HepG2 (cell line): ENCODE measurements around the gene NECAB2. TPM values are rescaled to one million over a fixed set of nuclear protein-coding genes. Genes with fewer than 3 reads are reported as not detected.

Experiments used
- ATAC-seq: fragments of 200-7000 bp; cut with Tn5 transposase; 3 replicates; pipeline ENCODE4 v1.9.1; 2020; ENCODE audit warnings: mild to moderate bottlenecking, moderate library complexity
- BruUV-seq: library from RNA; stranded (reverse); fragments of 400-500 nt; replicated peaks from 2 replicates; lab custom pipeline; 2021; lab: Mats Ljungman, UMichigan
- CTCF ChIA-PET: fragments of 300-600 bp; formaldehyde crosslinking; extraction: SDS; loops from one replicate; lab custom pipeline; 2021; ENCODE audit warnings: low total read pairs, inconsistent platforms, low intra/inter-chr PET ratio; lab: Yijun Ruan, JAX
- POLR2A ChIA-PET: fragments of 350-600 bp; sonication (Branson Sonifier 250); formaldehyde crosslinking; loops from one replicate; lab custom pipeline; 2020; ENCODE audit warnings: antibody characterized with exemption, inconsistent platforms; lab: Yijun Ruan, JAX
- DNase-seq: peaks from one replicate; pipeline ENCODE4 v3.0.0-alpha.2; 2015; ENCODE audit warnings: low spot score
- FAIRE-seq: peaks from 3 replicates; lab custom pipeline; 2011; peaks lifted over from hg19 to GRCh38; lab: Jason Lieb, UNC
- H2AFZ ChIP-seq: one replicate; pipeline ENCODE4 v1.6.1; 2011; ENCODE audit warnings: low read length, inconsistent platforms
- H3K27ac ChIP-seq: fragments of 300-600 bp; 3 replicates; pipeline ENCODE4 v1.8.0; 2011; ENCODE audit warnings: mixed run types, mild to moderate bottlenecking, mixed read lengths, low read length, inconsistent platforms; ENCODE audit not compliant: insufficient read depth; ENCODE audit errors: extremely low read length
- H3K27me3 ChIP-seq, 2 experiments: fragments of 200-600 bp in 1 of 2; 2 replicates in 1 of 2; 3 replicates in 1 of 2; pipeline versions ENCODE4 v1.6.0 to v1.8.0; 2011; ENCODE audit warnings: low read length in 2 of 2, mild to moderate bottlenecking in 2 of 2, moderate library complexity in 2 of 2, inconsistent platforms in 1 of 2; ENCODE audit not compliant: insufficient read depth in 2 of 2, control insufficient read depth in 1 of 2
- H3K36me3 ChIP-seq, 2 experiments: fragments of 200-600 bp in 1 of 2; replicated peaks in 1 of 2; 2 replicates in 1 of 2; 3 replicates in 1 of 2; pipeline versions ENCODE4 v1.5.1 to v1.8.0; 2011; ENCODE audit warnings: low read length in 2 of 2, inconsistent platforms in 1 of 2; ENCODE audit not compliant: insufficient read depth in 2 of 2, control insufficient read depth in 1 of 2
- H3K4me1 ChIP-seq: 2 replicates; pipeline ENCODE4 v1.5.1; 2012; ENCODE audit warnings: low read length, inconsistent platforms; ENCODE audit not compliant: insufficient read depth
- H3K4me2 ChIP-seq: 2 replicates; pipeline ENCODE4 v1.6.0; 2011; ENCODE audit warnings: low read depth, low read length, inconsistent platforms
- H3K4me3 ChIP-seq, 3 experiments: fragments of 200-600 bp in 1 of 3; sonication (generic), shearing (Covaris generic) in 1 of 3; replicated peaks in 1 of 3; 2 replicates each; pipeline ENCODE4 v1.5.1; 2011 to 2016; ENCODE audit warnings: low read length in 3 of 3, inconsistent platforms in 2 of 3, low read depth in 2 of 3, mild to moderate bottlenecking in 2 of 3, control low read depth in 1 of 3, mixed read lengths in 1 of 3; ENCODE audit not compliant: insufficient read depth in 1 of 3
- H3K79me2 ChIP-seq: one replicate; pipeline ENCODE4 v1.6.1; 2011; ENCODE audit warnings: low read length, inconsistent platforms; ENCODE audit not compliant: insufficient read depth
- H3K9ac ChIP-seq: 2 replicates; pipeline ENCODE4 v1.6.0; 2011; ENCODE audit warnings: mild to moderate bottlenecking, low read depth, low read length, inconsistent platforms; ENCODE audit not compliant: insufficient read depth
- H3K9me3 ChIP-seq: 2 replicates; pipeline ENCODE4 v1.5.1; 2012; ENCODE audit warnings: mild to moderate bottlenecking, low read length
- H4K20me1 ChIP-seq: 2 replicates; pipeline ENCODE4 v1.6.0; 2011; ENCODE audit warnings: inconsistent platforms, mild to moderate bottlenecking, low read length, moderate library complexity; ENCODE audit not compliant: insufficient read depth
- MNT ChIP-seq: fragments of 450-650 bp; IDR thresholded peaks from 2 replicates; pipeline ENCODE4 v1.6.1; 2016
- REL ChIP-seq: sonication (generic); formaldehyde crosslinking; conservative IDR thresholded peaks from 2 replicates; pipeline ENCODE4 v1.8.0; 2022; ENCODE audit warnings: mild to moderate bottlenecking, missing genetic modification reagents, moderate library complexity
- ZFP90 ChIP-seq: sonication (generic); formaldehyde crosslinking; IDR thresholded peaks from 2 replicates; pipeline ENCODE4 v1.8.0; 2022; ENCODE audit warnings: missing genetic modification reagents, mild to moderate bottlenecking, inconsistent platforms, borderline replicate concordance
- ZNF12 ChIP-seq: sonication (generic); formaldehyde crosslinking; IDR thresholded peaks from 2 replicates; pipeline ENCODE4 v1.5.0; 2020; ENCODE audit warnings: missing genetic modification reagents
- ZNF570 ChIP-seq: sonication (generic); formaldehyde crosslinking; IDR thresholded peaks from 2 replicates; pipeline ENCODE4 v1.4.0; 2020; ENCODE audit warnings: mild to moderate bottlenecking, missing genetic modification reagents, borderline replicate concordance
- ZNF576 ChIP-seq: sonication (generic); formaldehyde crosslinking; IDR thresholded peaks from 2 replicates; pipeline ENCODE4 v1.4.0; 2020; ENCODE audit warnings: mild to moderate bottlenecking, missing genetic modification reagents
- WGBS: methylation state at CpG from one replicate; pipeline ENCODE4 v1.1.6; 2017; ENCODE audit warnings: low lambda C conversion rate; 5-methylcytosine and 5-hydroxymethylcytosine counted together
- in situ Hi-C: cut with HindIII; loops from 2 replicates; pipeline ENCODE4 v1.10.0; 2017; ENCODE audit warnings: low pct_unique_long_range_greater_than_20kb; ENCODE audit not compliant: extremely low pct_ligation_motif_present
- intact Hi-C: fragments of 100-400 bp; cut with micrococcal nuclease; formaldehyde crosslinking; loops from one replicate; pipeline ENCODE4 v1.10.0; 2022; ENCODE audit not compliant: unreplicated experiment
- polyA plus RNA-seq, 8 experiments: library from polyadenylated mRNA; depleted of rRNA in 3 of 8; stranded (reverse) in 7 of 8; unstranded in 1 of 8; fragments of >200 nt; fragmentation: Illumina TruSeq in 4 of 8; extraction: Trizol in 4 of 8; gene quantifications; 2 replicates each; pipeline versions ENCODE4 v1.2.1 to v1.2.3, GENCODE V29; 2011 to 2016; ENCODE audit warnings: low read depth in 4 of 8, missing spikeins in 1 of 8, mixed read lengths in 1 of 8; ENCODE audit not compliant: insufficient read depth in 1 of 8
- total RNA-seq, 5 experiments: library from RNA; depleted of rRNA; stranded (reverse); fragments of >200 nt; fragmentation: Illumina TruSeq; extraction: Trizol; gene quantifications; 2 replicates each; pipeline ENCODE4 v1.2.3, GENCODE V29; 2016; ENCODE audit warnings: low read depth in 1 of 5

NECAB2 gene
- total and polyA plus RNA-seq, 2 of the 13 experiments (the other 11 are each of a cell fraction or from before 2014, with no cell fraction given), result 0.21 to 0.49 TPM

- Histone ChIP-seq H3K27ac (no peak overlapping the region), H3K4me1 (no peaks in the 10 kb centered on the region), H3K9ac (no peak overlapping the region), H4K20me1 (no peaks in the 10 kb centered on the region), H3K27me3 (peaks cover 5 to 35% of the 10 kb centered on the region in 2 experiments; a peak in 3 of 5 replicates), H3K79me2 (no peaks in the 10 kb centered on the region), H3K4me2 (no peak overlapping the region), H3K9me3 (no peaks in the 10 kb centered on the region), H3K4me3 (no peak overlapping the region), H2AFZ (no peak overlapping the region)
- ChIA-PET CTCF (no interaction called here), POLR2A (no interaction called here)
- FAIRE-seq (no peak), ATAC-seq (no peak)
- no TSS peak for BruUV-seq
- in situ Hi-C loops, result no loop called here
- intact Hi-C loops, result no loop called here
- 42% methylated on average over 12 of the region's 12 CpGs for WGBS
- TF ChIP-seq ZNF12 (CRISPR knock-in tag), result no peak
- no peak for TF ChIP-seq ZNF576
- TF ChIP-seq MNT, result peak; percentile 99
- TF ChIP-seq, all 625 proteins: peak for 1
- no peak for DNase-seq
- H3K36me3 ChIP-seq, result no peaks in the 10 kb centered on the region
Measured at GRCh38 chr16:84034516-84034915, 66.5 kb downstream of the NECAB2 start.

- Histone ChIP-seq H4K20me1 (no peaks in the 10 kb centered on the region), H2AFZ (no peak overlapping the region), H3K27ac (no peak overlapping the region), H3K4me1 (no peaks in the 10 kb centered on the region), H3K9ac (no peak overlapping the region), H3K4me3 (no peak overlapping the region), H3K79me2 (no peaks in the 10 kb centered on the region), H3K36me3 (no peaks in the 10 kb centered on the region), H3K9me3 (no peaks in the 10 kb centered on the region), H3K4me2 (no peak overlapping the region), H3K27me3 (peaks cover 3 to 37% of the 10 kb centered on the region in 2 experiments; a peak in 3 of 5 replicates)
- FAIRE-seq (no peak), DNase-seq (no peak), ATAC-seq (no peak)
- ChIA-PET POLR2A (no interaction called here), CTCF (no interaction called here)
- intact Hi-C loops (no loop called here), in situ Hi-C loops (no loop called here)
- 14% methylated on average over 3 of the region's 3 CpGs for WGBS
- BruUV-seq, result no TSS peak
- TF ChIP-seq REL (CRISPR knock-in tag) (no peak), ZFP90 (CRISPR knock-in tag) (peak; percentile 98), ZNF570 (CRISPR knock-in tag) (no peak)
Measured at GRCh38 chr16:84036131-84036530, 68.1 kb downstream of the NECAB2 start.
